Umbilical cord (tissue), 2 donors: ENCODE data around the gene CYB5A. TPM values are rescaled to one million over a fixed set of nuclear protein-coding genes. Genes with fewer than 3 reads are reported as not detected.
A peak's percentile ranks its signal among the peaks of the same experiment; 100 is the strongest.
"Not testable (repeated sequence)": the region's sequence is repeated elsewhere in the genome, so short reads cannot be mapped to it uniquely, and the experiment has no call there.

Source experiments
- DNase-seq: peaks from one replicate; pipeline ENCODE4 v3.0.0-alpha.2; 2015; ENCODE audit warnings: low spot score
- total RNA-seq: library from RNA; depleted of rRNA; stranded (reverse); fragments of >200 nt; gene quantifications from one replicate; pipeline ENCODE4 v1.2.3, GENCODE V29; 2014; ENCODE audit warnings: low replicate concordance; ENCODE audit not compliant: insufficient read depth

CYB5A gene
- total RNA-seq = 18.1 TPM

DNA sequence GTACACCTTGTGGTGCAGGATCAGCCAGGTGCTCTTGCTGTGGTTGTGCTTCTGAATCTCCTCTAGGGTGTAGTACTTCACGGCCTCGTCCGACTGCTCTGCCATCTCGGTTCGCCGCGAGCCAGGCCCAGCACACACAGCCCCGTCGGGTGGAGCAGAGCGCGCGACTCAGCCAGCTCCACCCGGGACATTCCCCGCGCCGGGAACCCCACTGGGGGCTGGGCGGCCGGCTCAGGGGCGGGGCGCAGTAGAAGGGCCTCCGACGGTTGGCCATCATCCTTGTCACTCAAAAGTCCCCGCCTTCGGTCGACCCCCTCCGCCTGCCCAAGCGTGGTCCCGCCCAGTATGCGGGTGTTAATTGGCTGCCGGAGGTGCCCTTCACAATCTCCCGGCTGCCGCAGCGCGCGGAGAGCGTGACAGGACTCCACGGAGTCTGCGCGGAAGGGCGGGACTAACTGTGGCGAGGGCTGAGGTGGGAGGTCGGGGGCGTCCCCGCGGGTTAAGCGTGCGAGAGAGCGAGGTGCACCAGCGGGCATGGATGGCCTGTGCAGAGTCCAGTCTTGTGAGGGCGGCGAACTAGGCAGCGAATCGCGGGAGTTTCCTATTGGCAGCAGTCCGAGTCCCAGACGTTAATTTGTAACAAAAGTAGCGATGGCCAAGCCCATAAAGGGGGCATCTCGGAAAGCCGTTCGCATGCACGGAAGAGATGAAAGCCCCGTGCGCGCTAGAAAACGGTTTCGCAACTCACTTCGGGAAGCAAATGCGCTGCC lies at the start of gene CYB5A:
TSS of gene CYB5A (minus strand) at position 193 of the 770 bp plus-strand sequence. CDS start at position 105, 88 bp downstream.
- peak; percentile 99 for DNase-seq

DNA sequence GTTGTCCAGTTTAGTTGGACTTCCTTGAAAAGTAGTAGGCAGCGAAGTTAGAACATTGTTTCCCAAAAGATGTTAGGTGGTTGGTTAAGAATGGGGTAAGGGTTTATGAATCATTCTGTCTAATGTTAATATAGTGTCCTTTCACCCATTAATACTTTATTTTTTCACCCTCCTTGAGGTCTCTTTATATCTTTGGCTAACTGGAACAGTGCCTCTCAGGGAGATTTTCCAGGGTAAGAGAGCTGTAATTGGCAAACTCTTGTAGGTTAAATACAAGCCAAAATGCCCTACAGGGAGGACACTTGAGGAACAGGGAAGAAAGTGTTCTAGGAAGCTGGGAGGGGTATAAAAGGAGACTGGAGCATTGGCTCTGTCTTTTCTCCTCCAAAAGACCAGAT lies 46.1 kb upstream of the CYB5A start:
- no peak for DNase-seq

GRCh38 chr18:74337155-74337911 lies 45.6 kb upstream of the CYB5A start:
- DNase-seq = no peak

GRCh38 chr18:74336656-74337055 lies 44.9 kb upstream of the CYB5A start:
- no peak for DNase-seq

DNA sequence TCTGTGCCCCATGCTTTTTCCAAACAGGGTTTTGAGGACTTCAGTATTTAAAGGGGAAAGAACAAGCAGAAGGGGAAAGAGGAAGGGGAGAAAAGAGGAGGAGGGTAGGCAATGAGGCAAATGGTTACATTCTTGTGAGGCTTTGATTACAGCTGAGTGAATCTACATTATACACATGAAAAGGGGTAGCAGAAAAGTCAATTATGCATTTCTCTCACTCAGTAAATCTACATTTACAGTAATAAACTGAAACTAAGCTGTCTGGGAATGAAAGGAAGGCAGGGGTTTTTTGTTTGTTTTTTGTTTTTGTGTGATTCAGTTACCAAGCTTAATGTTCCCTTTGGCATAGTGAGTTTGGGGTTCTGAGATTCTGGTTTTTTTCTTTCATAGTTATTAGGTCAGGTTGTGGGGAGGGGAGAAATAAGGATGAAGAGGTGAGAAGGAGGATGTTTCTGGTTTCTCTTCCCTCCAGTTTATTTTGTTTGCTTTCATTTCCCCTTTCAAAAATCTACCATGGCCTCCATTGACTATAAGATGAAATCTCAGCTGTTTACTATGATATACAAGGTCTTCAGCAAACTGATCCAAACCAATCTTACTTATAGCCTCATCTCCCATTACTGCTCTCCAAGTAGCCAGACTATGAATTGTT lies 42.6 kb upstream of the CYB5A start:
- DNase-seq = no peak

- no peak for DNase-seq
Observed at GRCh38 chr18:74333091-74333490, 41.3 kb upstream of the CYB5A start.

DNA sequence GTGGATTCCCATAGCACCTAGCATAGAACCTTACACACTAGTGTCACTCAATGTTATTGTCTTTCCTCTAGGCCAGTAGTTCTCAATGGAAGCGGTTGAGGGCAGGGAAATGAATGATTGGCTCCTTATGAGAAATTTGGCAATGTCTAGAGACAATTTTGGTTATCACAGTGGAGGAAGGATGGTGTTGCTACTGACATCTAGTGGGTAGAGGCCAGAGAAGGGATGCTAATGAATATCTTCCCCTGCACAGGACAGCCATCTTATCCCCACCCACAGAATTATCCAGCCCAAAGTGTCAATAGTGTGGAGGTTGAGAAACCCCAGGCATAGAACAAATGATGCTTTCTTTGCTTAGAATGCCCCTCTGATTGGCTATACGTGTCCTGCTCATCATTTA lies 39.6 kb upstream of the CYB5A start:
- DNase-seq = peak; percentile 51

- no peak for DNase-seq
Observed at GRCh38 chr18:74329688-74330205, 38.0 kb upstream of the CYB5A start.

DNA sequence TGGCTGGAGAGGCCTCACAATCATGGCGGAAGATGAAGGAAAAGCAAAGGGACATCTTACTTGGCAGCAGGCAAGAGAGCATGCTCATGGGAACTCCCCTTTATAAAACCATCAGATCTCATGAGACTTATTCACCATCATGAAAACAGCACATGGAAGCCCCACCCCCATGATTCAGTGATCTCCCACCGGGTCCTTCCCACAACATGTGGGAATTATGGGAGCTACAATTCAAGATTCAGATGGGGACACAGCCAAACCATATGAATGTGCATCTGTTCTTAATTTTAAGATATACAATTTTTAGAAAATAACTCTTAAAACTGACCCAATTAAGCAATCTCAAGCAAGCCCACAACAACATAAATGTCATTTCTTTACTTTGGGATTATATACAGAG lies 36.4 kb upstream of the CYB5A start:
- no peak for DNase-seq

- DNase-seq = not testable (repeated sequence)
Observed at GRCh38 chr18:74326791-74327190, 35.0 kb upstream of the CYB5A start.

DNA sequence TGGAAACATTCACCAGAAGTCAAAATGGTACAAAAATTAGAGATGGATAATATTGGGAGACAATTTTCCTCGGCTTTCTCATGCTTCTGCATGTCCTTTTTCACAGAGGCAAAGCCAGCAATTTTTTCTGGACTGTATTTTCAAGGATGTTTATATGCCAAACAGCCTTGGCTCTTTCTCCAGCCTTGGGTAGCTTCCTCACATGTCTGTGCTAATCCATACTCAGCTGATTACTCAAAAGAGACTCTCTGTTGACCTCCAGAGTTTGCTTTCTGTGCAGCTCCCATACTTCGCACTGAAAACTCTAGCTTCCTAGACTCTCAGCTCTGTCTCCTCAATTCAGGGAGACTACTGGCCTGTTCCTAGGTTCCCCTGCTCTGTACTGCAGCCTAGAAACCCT lies 34.5 kb upstream of the CYB5A start:
- DNase-seq = no peak

DNA sequence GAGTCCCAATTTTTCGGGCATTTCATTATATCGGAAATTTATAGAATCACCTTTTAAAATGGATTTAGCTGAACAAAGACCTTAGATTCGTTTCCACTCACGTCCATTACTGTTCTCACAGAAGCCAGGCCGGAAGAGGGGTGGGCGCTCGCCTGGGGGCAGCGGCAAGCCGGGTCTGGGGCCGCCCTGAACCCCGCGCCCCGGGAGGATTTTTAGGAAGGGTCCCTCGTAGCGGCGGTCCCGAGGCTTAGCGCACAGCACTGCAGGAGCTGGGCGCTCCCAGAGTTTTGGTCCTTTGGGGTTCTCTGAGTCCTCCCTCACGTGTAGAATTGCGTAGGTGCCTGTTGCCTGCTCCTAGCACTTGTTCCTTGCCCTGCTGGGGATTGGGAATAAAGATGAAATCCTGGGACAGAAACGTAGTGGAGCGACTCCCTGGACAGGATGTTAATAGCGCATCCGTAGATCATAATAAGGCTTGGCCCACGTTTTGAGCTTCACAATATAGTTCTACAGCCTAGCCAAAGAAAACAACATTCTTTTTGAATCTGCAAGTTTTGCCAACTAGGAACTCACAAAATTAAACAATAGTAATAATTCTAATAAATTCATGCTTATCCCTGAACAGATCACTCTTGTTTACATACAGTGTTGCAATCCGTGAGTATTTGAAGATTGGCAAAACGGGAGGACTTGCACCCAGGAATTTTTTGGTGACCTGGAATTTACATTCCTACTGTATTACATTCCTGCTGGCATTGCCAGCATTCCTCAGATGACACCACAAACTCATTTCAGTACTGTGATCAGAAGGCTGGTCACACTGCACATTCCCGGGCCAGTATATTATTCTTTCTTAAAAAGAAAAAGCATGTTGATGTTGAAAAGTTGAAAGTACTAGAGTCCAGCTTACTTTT lies 24.8 kb upstream of the CYB5A start:
- DNase-seq = peak; percentile 12

GRCh38 chr18:74315464-74316256 lies 23.9 kb upstream of the CYB5A start, which contains the start of gene C18orf63:
C18orf63 (plus strand) TSS chr18:74315839; CDS start chr18:74317866, 2,027 bp downstream.
- DNase-seq = no peak

- DNase-seq = no peak
Observed at GRCh38 chr18:74314759-74315463, 23.1 kb upstream of the CYB5A start.

DNA sequence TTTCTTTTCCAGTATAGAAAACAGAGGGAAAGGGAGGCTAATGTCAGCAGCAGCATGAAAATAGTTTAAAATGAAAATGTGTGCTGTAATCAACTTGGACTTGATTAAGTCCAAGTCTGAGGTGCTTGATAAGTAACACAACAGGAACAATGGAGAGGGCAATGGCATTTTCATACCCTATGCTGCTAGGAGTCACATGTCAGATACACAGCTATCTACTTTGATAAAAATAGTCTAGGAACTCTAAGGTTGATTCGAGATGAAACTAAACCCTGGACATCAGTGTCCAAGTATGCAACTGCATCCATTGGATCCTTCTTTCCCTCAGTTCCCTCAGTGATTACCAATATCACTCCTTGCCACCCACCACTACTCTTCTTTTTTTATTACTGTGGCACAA lies 19.2 kb upstream of the CYB5A start:
- no peak for DNase-seq

DNA sequence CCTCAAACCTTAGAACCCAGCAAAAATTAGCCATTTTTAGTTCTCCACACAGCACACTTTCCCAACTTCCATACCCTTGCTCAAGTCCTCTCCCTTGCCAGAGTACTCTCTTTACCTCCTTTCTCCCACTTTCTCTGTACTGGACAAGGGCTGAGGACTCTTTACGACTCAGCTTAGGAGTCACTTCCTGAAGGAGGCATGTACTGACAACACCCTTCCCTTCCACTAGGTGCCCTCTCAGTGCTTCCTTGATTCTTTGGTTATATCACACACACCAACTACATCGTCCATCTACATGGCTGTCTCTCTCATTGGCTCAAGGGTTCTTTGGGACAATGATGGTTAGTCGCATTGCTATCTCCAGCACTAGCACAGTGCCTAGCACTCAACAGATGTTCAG lies 18.6 kb upstream of the CYB5A start:
- DNase-seq = no peak

- DNase-seq = no peak
Observed at GRCh38 chr18:74303936-74304335, 12.2 kb upstream of the CYB5A start.

- DNase-seq = no peak
Observed at GRCh38 chr18:74303306-74303705, 11.5 kb upstream of the CYB5A start.

GRCh38 chr18:74299746-74300145 lies 8.0 kb upstream of the CYB5A start:
- no peak for DNase-seq

DNA sequence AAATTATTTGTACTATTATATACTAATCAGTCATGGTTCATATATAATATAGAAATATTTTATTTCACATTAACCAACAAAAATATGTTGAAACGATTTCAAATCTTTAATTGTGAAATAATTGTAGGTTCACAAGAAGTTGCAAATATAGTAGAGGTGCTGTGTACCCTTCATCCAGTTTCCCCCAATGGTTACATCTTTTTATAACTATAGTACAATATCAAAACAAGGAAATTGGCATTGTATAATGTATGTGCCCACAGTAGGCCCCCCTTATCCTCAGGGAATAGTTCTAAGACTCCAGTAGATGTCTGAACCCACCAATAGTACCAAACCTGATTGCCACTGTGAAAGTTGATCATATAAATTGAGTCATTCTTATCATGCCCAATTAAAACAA lies 7.4 kb upstream of the CYB5A start:
- DNase-seq = no peak
